ENCODE results near the gene ELK4. TPM values are rescaled to one million over a fixed set of nuclear protein-coding genes. Genes with fewer than 3 reads are reported as not detected.

Gene ELK4
- total and polyA plus RNA-seq, 2 of the 4 experiments (the other 2 are of a cell fraction), result 4.6 to 11.3 TPM

GRCh38 chr1:205595435-205595834, 36.4 kb downstream of the ELK4 start:
- no peak overlapping the region for H2BK20ac ChIP-seq (ENCODE audit: low read depth, low read length)
- dilution Hi-C loops (cut with HindIII; ENCODE audit: low sequenced_read_pairs, unreplicated experiment), result no loop called here
- H3K79me1 ChIP-seq (ENCODE audit: low read depth in 1 of 2, low read length in 2 of 2), result peaks cover 0 to 22% of the 10 kb centered on the region in 2 experiments; a peak in 2 of 4 replicates
- no peak overlapping the region for H3K9ac ChIP-seq (ENCODE audit: low read depth, low read length)
- in situ Hi-C loops (cut with MboI; ENCODE audit: low sequenced_read_pairs), result no loop called here
- H3K36me3 ChIP-seq (ENCODE audit: control insufficient read depth, insufficient read depth, low read length), result no peaks in the 10 kb centered on the region
- H3K27me3 ChIP-seq (ENCODE audit: control insufficient read depth, insufficient read depth, low read length), result no peaks in the 10 kb centered on the region
- no peak overlapping the region for H2BK15ac ChIP-seq (ENCODE audit: low read depth, low read length)
- H3K4ac ChIP-seq (ENCODE audit: low read depth, low read length), result no peak overlapping the region
- H3K14ac ChIP-seq (replicated peaks; ENCODE audit: low read depth, low read length), result no peak overlapping the region
- H3K4me3 ChIP-seq (ENCODE audit: insufficient read depth, low read depth, low read length), result no peak overlapping the region
- CTCF ChIA-PET, result no interaction called here
- 80% methylated on average over 1 of the region's 2 CpGs; no CpG with 5 or more reads in 1 of the 2 experiments for WGBS, 2 experiments (ENCODE audit: extremely low coverage in 2 of 2, insufficient read length in 1 of 2)
- DNase-seq (no peak), ATAC-seq (ENCODE audit: low read depth) (no peak)
- H3K56ac ChIP-seq (ENCODE audit: extremely low read depth, insufficient read depth, low read length), result no peak overlapping the region
- POLR2A ChIA-PET (ENCODE audit: unreplicated experiment), result no interaction called here
- peaks cover 29% of the 10 kb centered on the region for H3K9me1 ChIP-seq (ENCODE audit: insufficient read depth, low read length)
- 0 out of 2 replicates have a peak, but pooled peaks cover 2% of the 10 kb centered on the region for H4K20me1 ChIP-seq (ENCODE audit: insufficient read depth, low read length)
- H2BK120ac ChIP-seq (ENCODE audit: low read depth, low read length), result no peak overlapping the region
- H4K8ac ChIP-seq (ENCODE audit: low read depth in 2 of 2, low read length in 2 of 2), result no peak overlapping the region
- no peak overlapping the region for H4K91ac ChIP-seq (ENCODE audit: insufficient read depth, low read depth, low read length)
- intact Hi-C loops (cut with micrococcal nuclease), result loop anchor here (10.0 kb wide), 1 partner anchor 379 kb away; no protein-coding TSS in a partner anchor
- TF ChIP-seq CEBPB (IDR thresholded peaks at IDR 0.05; ENCODE audit: low read depth, low read length) (no peak), SMC3 (IDR thresholded peaks at IDR 0.05; ENCODE audit: low read depth, low read length) (no peak), BHLHE40 (IDR thresholded peaks at IDR 0.05; ENCODE audit: low read depth, low read length) (no peak), ELK1 (IDR thresholded peaks at IDR 0.05; ENCODE audit: borderline replicate concordance, low read depth, low read length) (no peak), CHD1 (IDR thresholded peaks at IDR 0.05; ENCODE audit: low read depth, low read length) (no peak), FOS (IDR thresholded peaks at IDR 0.05; ENCODE audit: low read depth, low read length) (no peak), RCOR1 (IDR thresholded peaks at IDR 0.05; ENCODE audit: insufficient replicate concordance, low read length) (no peak), MAZ (IDR thresholded peaks at IDR 0.05; ENCODE audit: borderline replicate concordance, low read depth, low read length) (no peak), MAFK (IDR thresholded peaks at IDR 0.05; ENCODE audit: low read depth, low read length) (no peak), POLR2A (IDR thresholded peaks at IDR 0.05; ENCODE audit: low read depth, low read length) (no peak), USF2 (IDR thresholded peaks at IDR 0.05; ENCODE audit: low read depth, low read length) (no peak), RFX5 (IDR thresholded peaks at IDR 0.05; ENCODE audit: low read depth, low read length) (no peak)
- H3K27ac ChIP-seq (ENCODE audit: insufficient read depth, low read length), result no peak overlapping the region
- no peak overlapping the region for H2BK5ac ChIP-seq (ENCODE audit: low read depth, low read length, poor library complexity, severe bottlenecking)
- BruUV-seq (replicated peaks), result no TSS peak
- H3K23ac ChIP-seq (ENCODE audit: low read depth, low read length), result no peak overlapping the region
- H4K5ac ChIP-seq (ENCODE audit: low read depth, low read length), result no peak overlapping the region
- no peak overlapping the region for H2AFZ ChIP-seq (replicated peaks; ENCODE audit: low read length, poor library complexity)
- H3K4me2 ChIP-seq (ENCODE audit: low read depth, low read length), result no peak overlapping the region
- H2AK5ac ChIP-seq (ENCODE audit: low read depth, low read length), result no peak overlapping the region
- H3K9me3 ChIP-seq (ENCODE audit: control insufficient read depth, insufficient read depth, low read length), result no peaks in the 10 kb centered on the region
- H3K18ac ChIP-seq (ENCODE audit: low read depth, low read length), result no peak overlapping the region
- H3K4me1 ChIP-seq (ENCODE audit: control insufficient read depth, insufficient read depth, low read length), result peaks cover 20% of the 10 kb centered on the region
- peak overlapping the region; percentile 39 for H2AK9ac ChIP-seq (replicated peaks; ENCODE audit: low read depth, low read length, poor library complexity)
